Limb (tissue), 2 donors: ENCODE measurements around the gene PDE4B.

Experiments used
- DNase-seq, 2 donors: peaks; one replicate each; pipeline ENCODE4 v3.0.0-alpha.2; 2016; ENCODE audit errors: extremely low spot score in 2 of 2

The PDE4B gene

GRCh38 chr1:65792669-65793358, at the start of gene PDE4B:
Gene PDE4B, plus strand, starts transcription at chr1:65792895.
- peak in 1 of 2 donors; percentile 60 for DNase-seq

- no peak for DNase-seq
Observed at GRCh38 chr1:65744731-65745130, 48.0 kb upstream of the PDE4B start.

GRCh38 chr1:65751961-65752360, 40.7 kb upstream of the PDE4B start:
- DNase-seq = no peak

- peak in 1 of 2 donors; percentile 38 for DNase-seq
Observed at GRCh38 chr1:65756616-65757015, 36.1 kb upstream of the PDE4B start.

GRCh38 chr1:65757531-65757930, 35.2 kb upstream of the PDE4B start:
- no peak for DNase-seq

GRCh38 chr1:65758128-65758527, 34.6 kb upstream of the PDE4B start:
- DNase-seq = no peak

- no peak for DNase-seq
Observed at GRCh38 chr1:65759516-65759915, 33.2 kb upstream of the PDE4B start.

GRCh38 chr1:65762081-65762862, 30.4 kb upstream of the PDE4B start:
- DNase-seq = no peak

- no peak for DNase-seq
Observed at GRCh38 chr1:65764052-65764451, 28.6 kb upstream of the PDE4B start.

GRCh38 chr1:65765631-65766030, 27.1 kb upstream of the PDE4B start:
- no peak for DNase-seq

GRCh38 chr1:65769636-65770035, 23.1 kb upstream of the PDE4B start:
- DNase-seq = no peak

- no peak for DNase-seq
Observed at GRCh38 chr1:65772607-65773006, 20.1 kb upstream of the PDE4B start.

GRCh38 chr1:65773391-65774123, 19.1 kb upstream of the PDE4B start:
- DNase-seq = no peak

- DNase-seq = no peak
Observed at GRCh38 chr1:65788762-65789161, 3.9 kb upstream of the PDE4B start.

- no peak for DNase-seq
Observed at GRCh38 chr1:65791396-65791795, 1.3 kb upstream of the PDE4B start.

- peak in 1 of 2 donors; percentile 60 for DNase-seq
Observed at GRCh38 chr1:65791801-65792668, 660 bp upstream of the PDE4B start.

GRCh38 chr1:65793359-65793732, 651 bp downstream of the PDE4B start:
- no peak for DNase-seq

GRCh38 chr1:65795311-65795710, 2.6 kb downstream of the PDE4B start:
- DNase-seq = no peak

GRCh38 chr1:65799601-65800000, 6.9 kb downstream of the PDE4B start:
- DNase-seq = no peak

GRCh38 chr1:65804584-65804983, 11.9 kb downstream of the PDE4B start:
- no peak for DNase-seq

- DNase-seq = no peak
Observed at GRCh38 chr1:65812065-65812464, 19.4 kb downstream of the PDE4B start.
